Endometrium (tissue), 2 donors: Measurements from ENCODE around the gene NCKAP5.

Experiments
- FAIRE-seq: peaks from 2 replicates; lab custom pipeline; 2012; peaks lifted over from hg19 to GRCh38; lab: Jason Lieb, UNC
- donor health status: control.
- donor health status: control.

Gene NCKAP5

GRCh38 chr2:132752421-132753206 is 815.6 kb downstream of the NCKAP5 start:
- FAIRE-seq = no peak

- FAIRE-seq = no peak
Observed at GRCh38 chr2:132751836-132752235, 816.4 kb downstream of the NCKAP5 start.

- FAIRE-seq = no peak
Observed at GRCh38 chr2:132750606-132751005, 817.7 kb downstream of the NCKAP5 start.

- no peak for FAIRE-seq
Observed at GRCh38 chr2:132747046-132747445, 821.2 kb downstream of the NCKAP5 start.

GRCh38 chr2:132741754-132742153 is 826.5 kb downstream of the NCKAP5 start:
- no peak for FAIRE-seq

GRCh38 chr2:132740081-132740720 is 828.1 kb downstream of the NCKAP5 start:
- FAIRE-seq = no peak

- FAIRE-seq = no peak
Observed at GRCh38 chr2:132738223-132738622, 830.0 kb downstream of the NCKAP5 start.

GRCh38 chr2:132736059-132736458 is 832.2 kb downstream of the NCKAP5 start:
- no peak for FAIRE-seq

GRCh38 chr2:132734961-132735360 is 833.3 kb downstream of the NCKAP5 start:
- FAIRE-seq = no peak

GRCh38 chr2:132733094-132733493 is 835.2 kb downstream of the NCKAP5 start:
- FAIRE-seq = no peak

- FAIRE-seq = no peak
Observed at GRCh38 chr2:132732694-132733093, 835.6 kb downstream of the NCKAP5 start.

- FAIRE-seq = no peak
Observed at GRCh38 chr2:132731441-132731840, 836.8 kb downstream of the NCKAP5 start.

GRCh38 chr2:132730611-132731010 is 837.7 kb downstream of the NCKAP5 start:
- FAIRE-seq = no peak

- no peak for FAIRE-seq
Observed at GRCh38 chr2:132729522-132729921, 838.7 kb downstream of the NCKAP5 start.

- FAIRE-seq = no peak
Observed at GRCh38 chr2:132726155-132726554, 842.1 kb downstream of the NCKAP5 start.

GRCh38 chr2:132725748-132726147 is 842.5 kb downstream of the NCKAP5 start:
- FAIRE-seq = no peak

- FAIRE-seq = no peak
Observed at GRCh38 chr2:132725148-132725547, 843.1 kb downstream of the NCKAP5 start.

GRCh38 chr2:132721938-132722337 is 846.3 kb downstream of the NCKAP5 start:
- no peak for FAIRE-seq

- no peak for FAIRE-seq
Observed at GRCh38 chr2:132720393-132720792, 847.9 kb downstream of the NCKAP5 start.

- FAIRE-seq = no peak
Observed at GRCh38 chr2:132719480-132719879, 848.8 kb downstream of the NCKAP5 start.

- no peak for FAIRE-seq
Observed at GRCh38 chr2:132716954-132717353, 851.3 kb downstream of the NCKAP5 start.

- FAIRE-seq = no peak
Observed at GRCh38 chr2:132715386-132716351, 852.6 kb downstream of the NCKAP5 start.

- FAIRE-seq = no peak
Observed at GRCh38 chr2:132703396-132703795, 864.9 kb downstream of the NCKAP5 start.
